AG09319 (cell line): ENCODE measurements around the gene POMGNT2.

Experiments used
- DNase-seq: peaks from one replicate; pipeline ENCODE4 v3.0.0-alpha.2; 2010; ENCODE audit warnings: low read depth; ENCODE audit errors: extremely low read depth
- CTCF ChIP-seq: IDR thresholded peaks from 2 replicates; pipeline ENCODE4 v1.5.1; 2011; ENCODE audit warnings: low read depth, mild to moderate bottlenecking, inconsistent platforms, low read length, moderate library complexity

POMGNT2 gene

GRCh38 chr3:43105596-43106292 lies at the start of gene POMGNT2:
TSS of gene POMGNT2 (minus strand) at chr3:43106079. CDS start at chr3:43081431, 24,648 bp downstream.
- DNase-seq, result peak; percentile 37
- no peak for TF ChIP-seq CTCF

GRCh38 chr3:43154980-43155379 lies 49.1 kb upstream of the POMGNT2 start:
- no peak for DNase-seq
- TF ChIP-seq CTCF, result no peak

- DNase-seq, result peak; percentile 75
- peak; percentile 6 for TF ChIP-seq CTCF
These were observed 47.6 kb upstream of the POMGNT2 start for GRCh38 chr3:43153216-43154083.

GRCh38 chr3:43152649-43153048 lies 46.8 kb upstream of the POMGNT2 start:
- no peak for TF ChIP-seq CTCF
- DNase-seq, result no peak

DNA sequence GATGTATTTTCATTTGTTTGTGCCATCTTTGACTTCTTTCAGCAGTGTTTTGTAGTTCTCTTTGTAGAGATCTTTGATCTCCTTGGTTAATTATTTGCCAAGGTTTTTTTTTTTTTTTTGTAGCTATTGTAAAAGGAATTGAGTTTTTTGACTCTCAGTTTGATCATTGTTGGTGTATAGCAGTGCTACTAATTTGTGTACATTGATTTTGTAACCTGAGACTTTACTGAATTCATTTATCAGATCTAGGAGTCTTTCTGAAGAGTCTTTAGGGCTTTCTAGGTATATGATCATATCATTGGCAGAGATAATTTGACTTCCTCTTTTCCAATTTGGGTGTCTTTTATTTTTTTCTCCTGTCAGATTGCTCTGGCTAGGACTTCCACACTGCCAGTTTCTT lies 42.2 kb upstream of the POMGNT2 start:
- no peak for TF ChIP-seq CTCF
- DNase-seq, result no peak

DNA sequence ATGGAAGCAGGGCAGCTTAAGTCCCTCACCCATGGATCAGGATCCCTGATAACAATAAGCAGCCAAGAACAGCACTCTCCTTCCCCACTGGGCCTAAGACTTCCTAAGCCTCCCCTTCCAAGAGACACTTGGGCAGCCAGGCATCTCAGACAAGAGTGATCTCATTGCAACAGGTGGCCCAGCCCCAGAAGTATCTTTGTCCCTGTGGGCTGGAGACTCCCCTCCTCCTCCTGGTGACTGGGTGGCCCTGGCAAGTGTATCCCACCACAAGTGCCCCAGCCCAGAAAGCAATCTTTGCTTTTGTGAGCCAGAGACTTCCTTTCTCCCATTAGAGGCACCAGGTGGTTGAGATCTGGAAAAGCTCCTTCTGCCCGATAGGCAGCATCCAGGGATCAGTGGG lies 40.7 kb upstream of the POMGNT2 start:
- no peak for DNase-seq
- TF ChIP-seq CTCF, result no peak
